Endodermal cell (in vitro differentiated cells): ENCODE results near the gene DND1. TPM values are rescaled to one million over a fixed set of nuclear protein-coding genes. Genes with fewer than 3 reads are reported as not detected.

Experiments
- DNase-seq: peaks from one replicate; pipeline ENCODE4 v3.0.0-alpha.2; 2017
- H3K27ac ChIP-seq: 2 replicates; pipeline ENCODE4 v1.5.1; 2013; ENCODE audit warnings: mild to moderate bottlenecking, low read depth, low read length, moderate library complexity
- H3K27me3 ChIP-seq: 2 replicates; pipeline ENCODE4 v1.6.1; 2013; ENCODE audit warnings: mild to moderate bottlenecking, low read length, moderate library complexity; ENCODE audit not compliant: insufficient read depth, control insufficient read depth, poor library complexity, severe bottlenecking
- H3K36me3 ChIP-seq: 2 replicates; pipeline ENCODE4 v1.7.0; 2013; ENCODE audit warnings: mild to moderate bottlenecking, low read length, moderate library complexity; ENCODE audit not compliant: control insufficient read depth, insufficient read depth
- H3K4me1 ChIP-seq: one replicate; pipeline ENCODE4 v1.7.0; 2013; ENCODE audit warnings: low read length; ENCODE audit not compliant: control insufficient read depth, insufficient read depth
- H3K4me3 ChIP-seq: 2 replicates; pipeline ENCODE4 v1.5.1; 2013; ENCODE audit warnings: mild to moderate bottlenecking, low read length, moderate library complexity
- H3K9ac ChIP-seq: 2 replicates; pipeline ENCODE4 v1.6.1; 2013; ENCODE audit warnings: mild to moderate bottlenecking, low read length, moderate library complexity; ENCODE audit not compliant: poor library complexity, severe bottlenecking; ENCODE audit errors: extremely low read depth
- H3K9me3 ChIP-seq: 2 replicates; pipeline ENCODE4 v1.6.1; 2013; ENCODE audit warnings: mild to moderate bottlenecking, low read length, moderate library complexity; ENCODE audit not compliant: control insufficient read depth
- H3K27ac Mint-ChIP-seq: 2 replicates; pipeline ENCODE4 v1.8.0; 2020; ENCODE audit warnings: mixed read lengths
- H3K27me3 Mint-ChIP-seq: 2 replicates; pipeline ENCODE4 v1.8.0; 2021; ENCODE audit warnings: mild to moderate bottlenecking, mixed read lengths; ENCODE audit not compliant: insufficient read depth
- H3K36me3 Mint-ChIP-seq: 2 replicates; pipeline ENCODE4 v1.8.0; 2020; ENCODE audit warnings: low read depth, mixed read lengths
- H3K4me1 Mint-ChIP-seq: 2 replicates; pipeline ENCODE4 v1.8.0; 2020; ENCODE audit warnings: mixed read lengths
- H3K4me3 Mint-ChIP-seq: 2 replicates; pipeline ENCODE4 v1.8.0; 2020; ENCODE audit warnings: mild to moderate bottlenecking, moderate library complexity, mixed read lengths
- H3K9me3 Mint-ChIP-seq: 2 replicates; pipeline ENCODE4 v1.8.0; 2020; ENCODE audit warnings: mild to moderate bottlenecking, mixed read lengths
- CTCF ChIP-seq: fragments of 200-600 bp; sonication (generic); conservative IDR thresholded peaks from 2 replicates; pipeline ENCODE4 v1.5.0; 2021; ENCODE audit warnings: antibody characterized with exemption, mild to moderate bottlenecking
- WGBS, 2 experiments: methylation state at CpG; one replicate each; pipeline versions ENCODE4 v1.1.5 to v1.1.7; 2013; ENCODE audit warnings: missing lambda C conversion rate in 2 of 2, mixed read lengths in 1 of 2; ENCODE audit not compliant: insufficient coverage in 1 of 2, insufficient read length in 1 of 2; 5-methylcytosine and 5-hydroxymethylcytosine counted together
- total RNA-seq, 2 donors: library from RNA; stranded (reverse); fragmentation: NEBNext Ultra II Directional in 1 of 2; extraction: Animal tissue kit (Norgen Biotek cat#: 25700) in 1 of 2; gene quantifications; 2 replicates in 1 of 2; 3 replicates in 1 of 2; pipeline ENCODE4 v1.2.1, GENCODE V29; 2021

The DND1 gene
- total RNA-seq, 2 donors from 2014 or later: 1.1 to 1.6 TPM

GRCh38 chr5:140690941-140691924 is 17.9 kb upstream of the DND1 start, which contains the start of the genes HARS1 and HARS2:
TSS of gene HARS1 (minus strand) at chr5:140691370. CDS start at chr5:140691304, 66 bp downstream.
TSS of gene HARS2 (plus strand) at chr5:140691455. CDS start at chr5:140691649, 194 bp downstream.
- TF ChIP-seq CTCF: no peak
- Histone ChIP-seq H3K27me3 (no peaks in the 10 kb centered on the region), H3K9me3 (no peaks in the 10 kb centered on the region), H3K9ac (peak within 1 kb of the TSS; percentile 71), H3K4me3 (peak within 1 kb of the TSS; percentile 93), H3K36me3 (peaks cover 58% of the 10 kb centered on the region), H3K27ac (peak within 1 kb of the TSS; percentile 83), H3K4me1 (peaks cover 13% of the 10 kb centered on the region)
- no peaks in the 10 kb centered on the region for H3K9me3 Mint-ChIP-seq
- peak within 1 kb of the TSS; percentile 94 for H3K4me3 Mint-ChIP-seq
- WGBS, 2 experiments: 1% methylated on average over 36 to 61 of the region's 61 CpGs
- peaks cover 20% of the 10 kb centered on the region for H3K4me1 Mint-ChIP-seq
- peak within 1 kb of the TSS; percentile 92 for H3K27ac Mint-ChIP-seq
- DNase-seq: peak; percentile 97
- H3K36me3 Mint-ChIP-seq: peaks cover 47% of the 10 kb centered on the region
- H3K27me3 Mint-ChIP-seq: no peaks in the 10 kb centered on the region

GRCh38 chr5:140690376-140690932 is 17.1 kb upstream of the DND1 start:
- Histone ChIP-seq H3K4me1 (peaks cover 5% of the 10 kb centered on the region), H3K27me3 (no peaks in the 10 kb centered on the region), H3K9ac (peak overlapping the region; percentile 71), H3K27ac (no peak overlapping the region), H3K4me3 (peak overlapping the region; percentile 93), H3K36me3 (peaks cover 51% of the 10 kb centered on the region), H3K9me3 (no peaks in the 10 kb centered on the region)
- Mint-ChIP-seq H3K36me3 (peaks cover 39% of the 10 kb centered on the region), H3K27me3 (no peaks in the 10 kb centered on the region), H3K4me3 (peak overlapping the region; percentile 94), H3K9me3 (no peaks in the 10 kb centered on the region), H3K4me1 (peaks cover 13% of the 10 kb centered on the region), H3K27ac (peak overlapping the region; percentile 92)
- peak; percentile 40 for DNase-seq
- WGBS, 2 experiments: 63 to 71% methylated on average over 6 to 8 of the region's 8 CpGs
- TF ChIP-seq CTCF: no peak

GRCh38 chr5:140678993-140679392 is 5.6 kb upstream of the DND1 start:
- TF ChIP-seq CTCF: no peak
- H3K36me3 ChIP-seq: peaks cover 83% of the 10 kb centered on the region
- H3K9ac ChIP-seq: no peak overlapping the region
- H3K27me3 Mint-ChIP-seq: no peaks in the 10 kb centered on the region
- no peak overlapping the region for H3K4me3 ChIP-seq
- whole genome bisulfite sequencing, 2 experiments: 97 to 100% methylated on average over 1 to 7 of the region's 7 CpGs
- no peak for DNase-seq
- H3K27ac Mint-ChIP-seq: no peak overlapping the region
- no peak overlapping the region for H3K4me3 Mint-ChIP-seq
- H3K9me3 ChIP-seq: no peaks in the 10 kb centered on the region
- no peaks in the 10 kb centered on the region for H3K4me1 ChIP-seq
- no peaks in the 10 kb centered on the region for H3K4me1 Mint-ChIP-seq
- no peak overlapping the region for H3K27ac ChIP-seq
- H3K27me3 ChIP-seq: no peaks in the 10 kb centered on the region
- no peaks in the 10 kb centered on the region for H3K9me3 Mint-ChIP-seq
- peaks cover 73% of the 10 kb centered on the region for H3K36me3 Mint-ChIP-seq
